ENCODE measurements around the gene EEFSEC.

- no peak for TF ChIP-seq CTCF (IDR thresholded peaks at IDR 0.05)
- no peak for TF ChIP-seq POLR2AphosphoS5 (IDR thresholded peaks at IDR 0.05; ENCODE audit: low read depth, low read length)
Measured at GRCh38 chr3:128359060-128359664, 205.9 kb downstream of the EEFSEC start.

Data from Panc1 (cell line).